H9 (cell line): ENCODE results near the gene PIP5KL1. TPM values are rescaled to one million over a fixed set of nuclear protein-coding genes. Genes with fewer than 3 reads are reported as not detected.

ENCODE experiments used
- DNase-seq: peaks from one replicate; pipeline ENCODE4 v3.0.0-alpha.2; 2017
- H2AFZ ChIP-seq: one replicate; pipeline ENCODE4 v1.6.1; 2013; ENCODE audit warnings: mild to moderate bottlenecking, low read length, control low read depth, moderate library complexity
- H2AK5ac ChIP-seq: 2 replicates; pipeline ENCODE4 v1.6.1; 2013; ENCODE audit warnings: low read length, control low read depth, mixed read lengths; ENCODE audit not compliant: insufficient read length
- H2BK120ac ChIP-seq: one replicate; pipeline ENCODE4 v1.6.1; 2013; ENCODE audit warnings: low read depth, mild to moderate bottlenecking, low read length, control low read depth, inconsistent platforms; ENCODE audit not compliant: poor library complexity, severe bottlenecking
- H2BK12ac ChIP-seq: 2 replicates; pipeline ENCODE4 v1.6.1; 2013; ENCODE audit warnings: low read length, control low read depth, mixed read lengths, low read depth; ENCODE audit not compliant: insufficient read length
- H2BK15ac ChIP-seq: 2 replicates; pipeline ENCODE4 v1.6.1; 2013; ENCODE audit warnings: low read depth, low read length, control low read depth
- H2BK20ac ChIP-seq: one replicate; pipeline ENCODE4 v1.6.1; 2013; ENCODE audit warnings: low read depth, mild to moderate bottlenecking, low read length, control low read depth, inconsistent platforms; ENCODE audit not compliant: poor library complexity, severe bottlenecking
- H2BK5ac ChIP-seq: 2 replicates; pipeline ENCODE4 v1.6.1; 2013; ENCODE audit warnings: low read length, control low read depth, mixed read lengths; ENCODE audit not compliant: insufficient read length
- H3K14ac ChIP-seq: 2 replicates; pipeline ENCODE4 v1.6.1; 2013; ENCODE audit warnings: low read length, control low read depth; ENCODE audit not compliant: insufficient read depth
- H3K18ac ChIP-seq: 2 replicates; pipeline ENCODE4 v1.6.1; 2013; ENCODE audit warnings: low read depth, mild to moderate bottlenecking, mixed read lengths, low read length, control low read depth; ENCODE audit not compliant: insufficient read length
- H3K23ac ChIP-seq: 2 replicates; pipeline ENCODE4 v1.6.1; 2013; ENCODE audit warnings: low read length, control low read depth, mixed read lengths, low read depth; ENCODE audit not compliant: insufficient read length
- H3K23me2 ChIP-seq: 2 replicates; pipeline ENCODE4 v1.6.1; 2013; ENCODE audit warnings: low read depth, mild to moderate bottlenecking, mixed read lengths, low read length, control low read depth; ENCODE audit not compliant: insufficient read length, poor library complexity, severe bottlenecking
- H3K27ac ChIP-seq: 2 replicates; pipeline ENCODE4 v1.5.1; 2013; ENCODE audit warnings: low read length, control low read depth, mixed read lengths, low read depth; ENCODE audit not compliant: insufficient read length
- H3K27me3 ChIP-seq: 2 replicates; pipeline ENCODE4 v1.6.1; 2013; ENCODE audit warnings: low read length, control low read depth, inconsistent platforms; ENCODE audit not compliant: insufficient read depth
- H3K4ac ChIP-seq: 2 replicates; pipeline ENCODE4 v1.6.1; 2013; ENCODE audit warnings: low read depth, mild to moderate bottlenecking, control low read depth, inconsistent platforms, low read length, moderate library complexity
- H3K4me1 ChIP-seq: 2 replicates; pipeline ENCODE4 v1.6.1; 2013; ENCODE audit warnings: low read length, control low read depth, inconsistent platforms; ENCODE audit not compliant: insufficient read depth
- H3K4me2 ChIP-seq: 2 replicates; pipeline ENCODE4 v1.6.1; 2013; ENCODE audit warnings: low read length, control low read depth, mixed read lengths; ENCODE audit not compliant: insufficient read length, insufficient read depth
- H3K56ac ChIP-seq: 2 replicates; pipeline ENCODE4 v1.6.1; 2013; ENCODE audit warnings: low read depth, mild to moderate bottlenecking, mixed read lengths, low read length, control low read depth; ENCODE audit not compliant: insufficient read length
- H3K79me1 ChIP-seq: 2 replicates; pipeline ENCODE4 v1.6.1; 2013; ENCODE audit warnings: low read depth, mild to moderate bottlenecking, moderate library complexity, low read length, control low read depth, inconsistent platforms; ENCODE audit not compliant: insufficient read depth, poor library complexity, severe bottlenecking
- H3K79me2 ChIP-seq: 2 replicates; pipeline ENCODE4 v1.6.1; 2013; ENCODE audit warnings: low read length, control low read depth, inconsistent platforms; ENCODE audit not compliant: insufficient read depth
- H3K9ac ChIP-seq: 2 replicates; pipeline ENCODE4 v1.6.1; 2013; ENCODE audit warnings: low read length, control low read depth, mixed read lengths; ENCODE audit not compliant: insufficient read length; ENCODE audit errors: extremely low read depth
- H3K9me3 ChIP-seq: one replicate; pipeline ENCODE4 v1.6.1; 2013; ENCODE audit warnings: low read depth, low read length, inconsistent platforms; ENCODE audit not compliant: control insufficient read depth
- H3T11ph ChIP-seq: one replicate; pipeline ENCODE4 v1.6.1; 2013; ENCODE audit warnings: mild to moderate bottlenecking, low read length, control low read depth, inconsistent platforms
- H4K20me1 ChIP-seq: one replicate; pipeline ENCODE4 v1.6.1; 2013; ENCODE audit not compliant: control insufficient read depth, insufficient read length, insufficient read depth
- H4K5ac ChIP-seq: 2 replicates; pipeline ENCODE4 v1.6.1; 2013; ENCODE audit warnings: low read depth, mild to moderate bottlenecking, mixed read lengths, low read length, control low read depth; ENCODE audit not compliant: insufficient read length
- H4K8ac ChIP-seq: replicated peaks from 2 replicates; pipeline ENCODE4 v1.6.1; 2013; ENCODE audit warnings: low read length, control low read depth, mixed read lengths, low read depth; ENCODE audit not compliant: insufficient read length
- H4K91ac ChIP-seq: 2 replicates; pipeline ENCODE4 v1.6.1; 2013; ENCODE audit warnings: low read depth, mild to moderate bottlenecking, moderate library complexity, mixed read lengths, low read length, control low read depth; ENCODE audit not compliant: insufficient read length
- H3K27ac Mint-ChIP-seq, 3 experiments: 2 replicates in 2 of 3; 3 replicates in 1 of 3; pipeline ENCODE4 v1.8.0; 2020 to 2021; ENCODE audit warnings: mixed read lengths in 3 of 3, mild to moderate bottlenecking in 1 of 3, moderate library complexity in 1 of 3
- H3K27me3 Mint-ChIP-seq: 2 replicates; pipeline ENCODE4 v1.8.0; 2021; ENCODE audit warnings: low read depth, mild to moderate bottlenecking, moderate library complexity, mixed read lengths
- H3K36me3 Mint-ChIP-seq, 3 experiments: 2 replicates in 2 of 3; 3 replicates in 1 of 3; pipeline ENCODE4 v1.8.0; 2020 to 2021; ENCODE audit warnings: low read depth in 3 of 3, mixed read lengths in 3 of 3; ENCODE audit not compliant: insufficient read depth in 1 of 3
- H3K4me1 Mint-ChIP-seq, 2 experiments: 2 replicates each; pipeline ENCODE4 v1.8.0; 2020; ENCODE audit warnings: mixed read lengths in 2 of 2
- H3K4me3 Mint-ChIP-seq, 2 experiments: 2 replicates in 1 of 2; 3 replicates in 1 of 2; pipeline ENCODE4 v1.8.0; 2020 to 2021; ENCODE audit warnings: mild to moderate bottlenecking in 2 of 2, mixed read lengths in 2 of 2, moderate library complexity in 1 of 2
- H3K9me3 Mint-ChIP-seq, 2 experiments: 2 replicates in 1 of 2; 3 replicates in 1 of 2; pipeline ENCODE4 v1.8.0; 2020; ENCODE audit warnings: mild to moderate bottlenecking in 2 of 2, mixed read lengths in 2 of 2, moderate library complexity in 1 of 2
- CTCF ChIP-seq: fragments of 200-600 bp; sonication (generic); conservative IDR thresholded peaks from 3 replicates; pipeline ENCODE4 v1.8.0; 2021; ENCODE audit warnings: antibody characterized with exemption, mild to moderate bottlenecking
- WGBS: extraction: QIAGEN DNeasy Blood & Tissue Kit; methylation state at CpG from one replicate; pipeline ENCODE4 v1.1.7; 2013; ENCODE audit warnings: missing lambda C conversion rate, low lambda C conversion rate, mixed read lengths; ENCODE audit not compliant: insufficient read length; ENCODE audit errors: extremely low coverage; 5-methylcytosine and 5-hydroxymethylcytosine counted together
- total RNA-seq: library from RNA; stranded (reverse); gene quantifications from 2 replicates; pipeline ENCODE4 v1.2.1, GENCODE V29; 2021

Gene PIP5KL1
- total RNA-seq, 1 experiment from 2014 or later, result 11.6 TPM

- no CpG with 5 or more reads among the region's 8 CpGs for WGBS
- Histone ChIP-seq H3K27me3 (no peaks in the 10 kb centered on the region), H3K23ac (no peak overlapping the region), H4K5ac (no peak overlapping the region), H4K20me1 (peaks cover 2% of the 10 kb centered on the region), H3K79me2 (peaks cover 24% of the 10 kb centered on the region; the same call in 1 of the 2 replicates), H3T11ph (no peak overlapping the region), H2BK20ac (no peak overlapping the region), H2BK5ac (no peak overlapping the region), H2AFZ (no peak overlapping the region), H4K8ac (no peak overlapping the region), H3K14ac (no peak overlapping the region), H2BK15ac (no peak overlapping the region), H3K4ac (no peak overlapping the region), H2BK120ac (no peak overlapping the region), H3K9me3 (no peaks in the 10 kb centered on the region), H3K27ac (no peak overlapping the region), H3K4me1 (peaks cover 1% of the 10 kb centered on the region; the same call in 1 of the 2 replicates), H3K79me1 (peaks cover 5% of the 10 kb centered on the region), H4K91ac (no peak overlapping the region), H2BK12ac (no peak overlapping the region), H3K56ac (no peak overlapping the region), H3K9ac (no peak overlapping the region), H3K18ac (no peak overlapping the region), H2AK5ac (no peak overlapping the region), H3K23me2 (no peaks in the 10 kb centered on the region), H3K4me2 (no peak overlapping the region)
- peak overlapping the region in 2 of 3 experiments; percentile 44 to 82; a peak in 2 of 7 replicates for H3K27ac Mint-ChIP-seq
- no peak for TF ChIP-seq CTCF
- no peak for DNase-seq
- H3K4me1 Mint-ChIP-seq, result peaks cover 66 to 85% of the 10 kb centered on the region in 2 experiments
- peaks cover 0 to 12% (median under 1%) of the 10 kb centered on the region in 3 experiments; a peak in 4 of 7 replicates for H3K36me3 Mint-ChIP-seq
- H3K27me3 Mint-ChIP-seq, result no peaks in the 10 kb centered on the region
- no peaks in the 10 kb centered on the region; a peak in 1 of 5 replicates for H3K9me3 Mint-ChIP-seq
- no peak overlapping the region for H3K4me3 Mint-ChIP-seq
Observed at GRCh38 chr9:127966416-127967150, 36.0 kb upstream of the PIP5KL1 start.
